K562 (cell line): ENCODE data around the gene PHKG2. TPM values are rescaled to one million over a fixed set of nuclear protein-coding genes. Genes with fewer than 3 reads are reported as not detected.

Experiments used
- KLF1 ChIP-seq: fragments of 450-650 bp; IDR thresholded peaks from 2 replicates; pipeline ENCODE4 v1.6.1; 2016; ENCODE audit warnings: missing genetic modification characterization, missing compliant biosample characterization
- MTA1 ChIP-seq: fragments of 450-650 bp; IDR thresholded peaks from 2 replicates; pipeline ENCODE4 v1.6.1; 2017; ENCODE audit warnings: borderline replicate concordance
- NFYB ChIP-seq: IDR thresholded peaks from 2 replicates; pipeline ENCODE4 v1.6.1; 2011; ENCODE audit warnings: mild to moderate bottlenecking, moderate library complexity; ENCODE audit not compliant: insufficient read length; ENCODE audit errors: extremely low read depth
- PYGO2 ChIP-seq: fragments of 450-650 bp; IDR thresholded peaks from 2 replicates; pipeline ENCODE4 v1.6.1; 2016; ENCODE audit warnings: mild to moderate bottlenecking, missing genetic modification characterization, moderate library complexity, missing compliant biosample characterization
- RBBP5 ChIP-seq: fragments of 200-600 bp; sonication (generic); IDR thresholded peaks from 2 replicates; pipeline ENCODE4 v1.6.1; 2012; ENCODE audit warnings: borderline replicate concordance, mild to moderate bottlenecking, low read length, control low read depth, inconsistent platforms; ENCODE audit not compliant: insufficient read depth, poor library complexity, severe bottlenecking
- RNF2 ChIP-seq: sonication (generic); IDR thresholded peaks from 2 replicates; pipeline ENCODE4 v1.6.1; 2016
- XRCC3 ChIP-seq: fragments of 450-650 bp; IDR thresholded peaks from 2 replicates; pipeline ENCODE4 v1.6.1; 2017; ENCODE audit warnings: mild to moderate bottlenecking, moderate library complexity
- ZNF12 ChIP-seq: sonication (generic); formaldehyde crosslinking; IDR thresholded peaks from 2 replicates; pipeline ENCODE4 v1.4.0; 2020; ENCODE audit warnings: mild to moderate bottlenecking, missing genetic modification reagents
- ZNF274 ChIP-seq: IDR thresholded peaks from 2 replicates; pipeline ENCODE4 v1.6.1; 2011; ENCODE audit warnings: low read depth, mild to moderate bottlenecking, low read length, moderate library complexity, borderline replicate concordance
- ZNF318 ChIP-seq, 2 experiments: fragments of 450-650 bp; IDR thresholded peaks; 2 replicates each; pipeline ENCODE4 v1.6.1; 2016; ENCODE audit warnings: mild to moderate bottlenecking in 2 of 2, borderline replicate concordance in 1 of 2, low read depth in 1 of 2, moderate library complexity in 1 of 2
- ZNF384 ChIP-seq: IDR thresholded peaks from 2 replicates; pipeline ENCODE4 v1.6.1; 2012; ENCODE audit warnings: low read depth, low read length, improper control_type of control experiment
- ZNF512 ChIP-seq: IDR thresholded peaks from 2 replicates; pipeline ENCODE4 v1.6.1; 2016; ENCODE audit warnings: missing genetic modification characterization, missing compliant biosample characterization
- polyA plus RNA-seq, 8 experiments: library from polyadenylated mRNA; depleted of rRNA in 4 of 8; stranded (reverse) in 5 of 8; unstranded in 3 of 8; fragments of >200 nt; fragmentation: Nextera tagmentation in 2 of 8; fragmentation: Illumina TruSeq in 1 of 8; extraction: Ambion mirVana in 2 of 8; extraction: Trizol in 1 of 8; gene quantifications; 2 replicates each; pipeline versions ENCODE4 v1.2.1 to v1.2.3, GENCODE V29; 2011 to 2014; ENCODE audit warnings: inconsistent platforms in 1 of 8, missing spikeins in 1 of 8
- total RNA-seq, 7 experiments: library from RNA; depleted of rRNA in 6 of 7; stranded (reverse); fragments of >200 nt in 6 of 7; fragmentation: Illumina TruSeq in 2 of 7; extraction: Trizol in 2 of 7; gene quantifications; 2 replicates each; pipeline versions ENCODE4 v1.2.1 to v1.2.3, GENCODE V29; 2011 to 2021; ENCODE audit warnings: low replicate concordance in 1 of 7
- TF ChIP-seq, protein P1 (sequence below): fragments of 250-450 bp; sonication (Bioruptor Pico); IDR thresholded peaks from 2 replicates; pipeline ENCODE4 v1.5.0; 2021

PHKG2 gene
- total and polyA plus RNA-seq, 9 of the 15 experiments (the other 6 are each of a cell fraction or from before 2014, with no cell fraction given): 5.8 to 54.2 (median 30.7) TPM

GRCh38 chr16:30775392-30776188 is 27.4 kb downstream of the PHKG2 start (continued):
- TF ChIP-seq ZNF318 (IDR thresholded peaks at IDR 0.05; ENCODE audit: borderline replicate concordance in 1 of 2, low read depth in 1 of 2) (no peak), RNF2 (peak; percentile 45), KLF1 (no peak; the same call in 1 of the 2 replicates), ZNF512 (tag) (no peak), RBBP5 (peak; percentile 68), ZNF384 (no peak), NFYB (no peak), ZNF12 (CRISPR knock-in tag) (peak; percentile 83), PYGO2 (no peak), MTA1 (peak; percentile 89), ZNF274 (no peak; the same call in 1 of the 2 replicates), XRCC3 (no peak)
- TF ChIP-seq, protein P1, sequence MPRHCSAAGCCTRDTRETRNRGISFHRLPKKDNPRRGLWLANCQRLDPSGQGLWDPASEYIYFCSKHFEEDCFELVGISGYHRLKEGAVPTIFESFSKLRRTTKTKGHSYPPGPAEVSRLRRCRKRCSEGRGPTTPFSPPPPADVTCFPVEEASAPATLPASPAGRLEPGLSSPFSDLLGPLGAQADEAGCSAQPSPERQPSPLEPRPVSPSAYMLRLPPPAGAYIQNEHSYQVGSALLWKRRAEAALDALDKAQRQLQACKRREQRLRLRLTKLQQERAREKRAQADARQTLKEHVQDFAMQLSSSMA (CRISPR knock-in tag): 0 out of 2 replicates have a peak, but pooled peaks have one; percentile 79
